HG02610 (cell line): ENCODE measurements around the gene VIT.

Source experiments
- ATAC-seq: cut with Tn5 transposase; IDR thresholded peaks from one replicate; pipeline ENCODE4 v1.9.1; 2021; ENCODE audit warnings: mild to moderate bottlenecking, moderate library complexity; ENCODE audit not compliant: unreplicated experiment

VIT gene, protein sequence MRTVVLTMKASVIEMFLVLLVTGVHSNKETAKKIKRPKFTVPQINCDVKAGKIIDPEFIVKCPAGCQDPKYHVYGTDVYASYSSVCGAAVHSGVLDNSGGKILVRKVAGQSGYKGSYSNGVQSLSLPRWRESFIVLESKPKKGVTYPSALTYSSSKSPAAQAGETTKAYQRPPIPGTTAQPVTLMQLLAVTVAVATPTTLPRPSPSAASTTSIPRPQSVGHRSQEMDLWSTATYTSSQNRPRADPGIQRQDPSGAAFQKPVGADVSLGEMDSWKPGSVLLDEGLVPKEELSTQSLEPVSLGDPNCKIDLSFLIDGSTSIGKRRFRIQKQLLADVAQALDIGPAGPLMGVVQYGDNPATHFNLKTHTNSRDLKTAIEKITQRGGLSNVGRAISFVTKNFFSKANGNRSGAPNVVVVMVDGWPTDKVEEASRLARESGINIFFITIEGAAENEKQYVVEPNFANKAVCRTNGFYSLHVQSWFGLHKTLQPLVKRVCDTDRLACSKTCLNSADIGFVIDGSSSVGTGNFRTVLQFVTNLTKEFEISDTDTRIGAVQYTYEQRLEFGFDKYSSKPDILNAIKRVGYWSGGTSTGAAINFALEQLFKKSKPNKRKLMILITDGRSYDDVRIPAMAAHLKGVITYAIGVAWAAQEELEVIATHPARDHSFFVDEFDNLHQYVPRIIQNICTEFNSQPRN

DNA sequence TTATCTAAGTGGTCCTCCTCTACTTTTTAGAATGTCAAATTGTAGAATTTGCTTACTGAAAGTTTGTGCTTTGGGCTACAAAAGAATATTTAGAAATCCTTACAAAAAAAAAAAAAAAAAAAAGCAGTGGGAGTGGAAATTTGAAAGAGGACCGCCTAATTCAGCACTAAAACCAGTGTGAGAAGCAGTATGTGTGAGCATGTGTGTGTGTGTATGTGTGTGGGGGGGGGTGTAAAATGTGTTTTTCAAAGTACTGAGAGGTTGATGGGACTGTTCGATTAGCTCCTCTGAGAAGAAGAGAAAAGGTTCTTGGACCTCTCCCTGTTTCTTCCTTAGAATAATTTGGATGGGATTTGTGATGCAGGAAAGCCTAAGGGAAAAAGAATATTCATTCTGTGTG is at the start of gene VIT:
TSS of gene VIT (plus strand) at position 175 of the 400 bp plus-strand sequence. CDS start 19,664 bp downstream, outside the sequence.
- ATAC-seq, result no peak

- peak; percentile 92 for ATAC-seq
Observed at GRCh38 chr2:36650031-36650829, 46.3 kb upstream of the VIT start.

DNA sequence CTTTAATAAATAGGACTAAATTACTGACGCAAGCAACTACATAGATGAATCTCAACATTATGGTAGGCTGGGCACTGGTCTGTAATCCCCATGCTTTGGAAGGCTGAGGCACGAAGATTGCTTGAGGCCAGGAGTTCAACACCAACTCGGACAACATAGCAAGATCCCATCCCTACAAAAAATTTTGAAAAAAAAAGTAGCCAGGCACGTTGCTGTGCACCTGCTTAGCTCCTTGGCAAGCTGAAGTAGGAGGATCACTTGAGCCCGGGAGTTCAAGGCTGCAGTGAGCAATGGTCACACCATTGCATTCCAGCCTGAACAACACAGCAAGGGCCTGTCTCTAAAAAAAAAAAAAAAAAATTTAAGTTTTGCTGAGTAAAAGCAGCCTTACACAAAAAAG is 43.4 kb upstream of the VIT start:
- no peak for ATAC-seq

DNA sequence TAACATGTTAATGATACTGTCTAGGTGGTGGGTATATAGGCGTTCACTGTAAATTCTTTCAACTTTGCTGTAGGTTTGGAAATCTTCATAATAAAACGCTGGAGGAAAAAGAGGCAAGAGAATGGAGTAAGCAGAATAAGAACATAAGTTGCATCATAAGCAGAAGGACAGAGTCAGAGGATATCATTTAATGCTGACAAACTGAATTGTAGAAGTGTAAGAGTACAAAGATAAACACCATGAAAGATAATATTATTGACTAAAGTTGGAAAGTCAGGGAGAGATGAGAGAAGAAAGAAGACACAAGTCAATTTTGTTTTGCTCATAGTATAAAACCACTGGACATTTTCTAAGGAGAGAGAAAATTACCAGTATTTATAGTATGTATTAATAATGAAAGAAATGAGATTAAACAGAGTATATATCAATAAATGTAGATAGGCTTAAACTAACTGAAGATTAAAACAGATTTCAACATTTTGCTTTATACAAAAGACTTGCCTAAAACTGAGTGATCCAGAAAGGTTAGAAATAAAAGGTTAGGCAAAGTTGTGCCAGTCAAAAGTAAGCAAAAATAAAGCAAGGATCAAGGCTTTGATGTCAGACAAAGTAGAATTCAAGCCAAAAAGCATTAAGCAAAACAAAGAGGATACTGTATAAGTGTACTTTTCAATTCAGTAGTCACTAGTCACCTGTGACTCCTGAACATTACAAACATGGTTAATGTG is 42.4 kb upstream of the VIT start:
- no peak for ATAC-seq

GRCh38 chr2:36655453-36655852 is 41.1 kb upstream of the VIT start:
- no peak for ATAC-seq

DNA sequence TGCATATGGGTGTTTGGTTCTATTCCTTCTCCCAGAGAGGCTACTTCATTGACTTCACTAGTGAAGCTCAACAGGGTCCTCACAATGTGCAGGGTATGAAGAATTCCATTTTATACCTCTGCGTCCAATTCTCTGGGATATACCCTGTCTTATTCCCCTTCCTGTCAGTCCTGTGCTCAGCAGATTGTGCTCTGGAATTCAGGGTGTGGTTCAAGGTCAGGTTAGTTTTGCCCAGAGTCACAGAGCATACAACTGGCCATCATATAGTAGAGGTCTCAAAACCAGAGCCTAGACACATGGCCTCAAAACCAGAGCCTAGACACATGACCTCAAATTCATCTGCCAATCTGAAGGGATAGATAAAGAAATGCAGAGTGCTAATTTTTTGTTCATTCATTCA is 38.8 kb upstream of the VIT start:
- no peak for ATAC-seq

- no peak for ATAC-seq
Observed at GRCh38 chr2:36658277-36658748, 38.2 kb upstream of the VIT start.

- no peak for ATAC-seq
Observed at GRCh38 chr2:36659218-36659617, 37.3 kb upstream of the VIT start.

DNA sequence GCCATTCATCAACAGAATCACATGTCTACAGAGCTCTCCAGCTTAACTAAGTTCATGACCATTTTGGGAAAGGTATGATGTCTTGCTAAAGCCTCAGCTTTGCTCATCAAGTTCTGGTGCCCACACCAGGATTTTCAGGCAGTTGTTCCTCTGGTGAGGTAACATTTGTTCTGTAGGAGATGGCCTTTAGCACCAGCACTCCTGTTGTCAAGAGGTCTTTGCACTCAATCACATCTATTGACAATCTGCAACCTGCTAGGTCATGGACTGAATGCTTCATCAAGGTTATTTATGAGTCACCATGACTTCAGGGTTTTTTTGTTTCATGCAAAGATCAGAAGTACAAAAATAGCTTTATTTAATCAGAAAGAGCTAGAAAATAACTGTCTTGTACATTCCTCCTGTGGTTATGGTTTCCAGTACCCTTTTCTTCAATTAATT is 36.6 kb upstream of the VIT start:
- ATAC-seq, result peak; percentile 78

- no peak for ATAC-seq
Observed at GRCh38 chr2:36662638-36663037, 33.9 kb upstream of the VIT start.

- ATAC-seq, result no peak
Observed at GRCh38 chr2:36663295-36663694, 33.2 kb upstream of the VIT start.

DNA sequence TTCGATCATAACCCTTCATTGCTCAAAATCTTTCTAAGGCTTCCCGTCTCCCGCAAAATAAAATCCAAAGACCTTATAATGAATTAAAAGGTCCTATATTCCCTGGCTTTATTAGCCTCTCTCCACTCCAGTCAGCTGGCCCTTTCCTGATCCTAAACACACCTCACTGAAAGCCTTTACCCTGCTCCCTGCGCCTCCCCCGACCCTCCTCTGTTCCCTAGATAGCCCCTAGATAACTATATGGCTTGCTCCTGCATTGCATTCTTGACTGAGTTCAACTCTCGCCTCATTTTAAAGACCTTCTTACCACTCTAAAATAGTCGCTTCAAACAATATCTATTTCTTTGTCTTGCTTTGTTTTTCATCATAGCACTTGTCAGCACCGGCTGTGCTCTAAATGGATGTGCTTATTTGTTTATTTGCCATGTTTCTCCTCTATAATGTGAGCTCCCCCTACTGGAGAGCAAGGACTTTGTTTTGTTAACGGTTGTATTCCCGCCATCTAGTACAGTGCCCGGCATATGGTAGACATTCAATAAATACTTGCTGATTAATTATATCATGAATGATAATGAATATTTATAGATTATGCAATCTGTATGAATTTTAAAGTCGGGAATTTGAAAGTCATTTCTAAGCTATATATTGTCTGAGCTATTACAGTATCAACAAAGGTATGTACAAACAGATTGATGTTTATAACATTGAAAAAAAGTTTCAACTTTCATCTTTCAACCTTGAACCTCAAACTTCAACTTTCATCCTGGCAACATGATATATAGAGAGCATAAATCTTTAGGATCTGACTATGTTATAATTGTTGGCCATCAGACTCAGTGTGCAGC is 32.4 kb upstream of the VIT start:
- ATAC-seq, result peak; percentile 78

DNA sequence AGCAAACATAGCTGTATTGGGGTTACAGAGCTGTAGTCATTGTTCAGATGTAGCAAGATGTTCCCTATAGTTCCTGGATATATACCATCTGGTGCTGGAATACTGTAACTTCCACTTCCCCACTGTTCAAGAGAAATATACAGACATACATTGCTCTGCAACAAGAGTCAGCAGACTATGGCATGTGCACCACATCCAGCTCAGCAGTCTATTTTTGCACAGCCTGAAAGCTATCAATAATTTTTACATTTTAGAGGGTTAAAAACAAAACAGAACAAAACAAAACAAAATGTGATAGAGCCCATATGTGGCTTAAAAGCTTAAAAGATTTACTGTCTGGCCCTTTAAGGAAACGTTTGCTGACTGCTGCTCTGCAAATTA is 31.8 kb upstream of the VIT start:
- no peak for ATAC-seq

GRCh38 chr2:36667931-36668330 is 28.6 kb upstream of the VIT start:
- ATAC-seq, result no peak

DNA sequence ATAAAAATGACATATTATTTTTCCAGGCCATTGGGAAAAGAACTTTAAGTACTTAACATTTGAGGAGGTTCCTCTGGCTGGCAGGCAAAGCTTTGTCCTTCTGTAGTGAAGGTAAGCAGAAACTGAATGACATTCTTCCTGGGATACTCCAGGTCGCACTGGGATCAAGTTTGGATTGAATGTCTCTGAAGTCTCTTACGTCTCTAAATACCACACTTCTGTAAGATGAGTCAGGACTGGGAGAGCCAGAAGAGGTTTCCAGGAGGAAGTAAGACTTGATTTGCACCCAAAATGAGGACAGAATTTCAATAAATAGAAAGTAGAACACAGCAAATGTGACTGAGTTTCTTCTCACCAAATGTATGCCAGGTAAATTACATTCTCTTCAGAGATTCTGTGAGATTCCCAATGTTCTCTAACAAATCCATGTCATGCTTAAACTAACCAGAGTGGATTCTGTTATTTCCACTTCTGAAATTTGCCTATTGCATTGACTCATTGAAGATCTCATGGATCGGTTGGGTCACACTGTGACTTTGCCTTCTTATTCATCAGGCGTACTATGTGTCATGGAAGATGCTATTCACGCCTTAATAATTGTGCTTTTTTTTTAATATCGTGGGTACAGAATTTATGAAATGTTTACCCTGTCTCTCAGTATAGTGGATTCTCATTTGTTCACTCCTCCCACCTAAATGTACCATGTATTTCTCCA is 25.5 kb upstream of the VIT start:
- no peak for ATAC-seq

- ATAC-seq, result no peak
Observed at GRCh38 chr2:36671731-36672130, 24.8 kb upstream of the VIT start.

DNA sequence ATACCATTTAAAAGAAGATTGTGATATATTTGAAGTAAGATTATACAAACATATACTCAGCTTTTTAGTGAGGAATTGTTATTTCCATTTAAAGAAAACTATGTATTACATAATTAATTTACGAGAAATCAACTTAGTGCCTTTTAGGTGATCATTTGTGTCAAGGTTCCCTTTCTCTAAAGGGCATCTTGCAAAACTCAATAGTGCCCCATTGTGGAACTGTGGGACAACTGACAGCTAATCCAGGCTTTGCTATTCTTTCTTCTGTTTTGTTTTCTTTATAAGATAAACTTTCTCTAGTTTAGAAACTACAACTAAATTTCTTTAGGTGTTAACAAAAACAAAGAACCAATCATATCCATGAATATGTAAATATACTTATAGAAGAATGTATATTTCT is 24.3 kb upstream of the VIT start:
- no peak for ATAC-seq

- ATAC-seq, result no peak
Observed at GRCh38 chr2:36675579-36676282, 20.8 kb upstream of the VIT start.

GRCh38 chr2:36676364-36676763 is 20.1 kb upstream of the VIT start:
- ATAC-seq, result no peak
